ENCODE measurements around the gene DPP7. TPM values are rescaled to one million over a fixed set of nuclear protein-coding genes. Genes with fewer than 3 reads are reported as not detected.

Gene DPP7
- total and polyA plus RNA-seq, 2 experiments from 2014 or later: 206 to 544 TPM

GRCh38 chr9:137160054-137160425 is 45.5 kb upstream of the DPP7 start:
- peaks cover 10% of the 10 kb centered on the region for H3K4me1 ChIP-seq (ENCODE audit: insufficient read depth)
- 83% methylated on average over 15 of the region's 17 CpGs for WGBS (ENCODE audit: low lambda C conversion rate, missing lambda C conversion rate)
- no peaks in the 10 kb centered on the region for H3K36me3 ChIP-seq (replicated peaks; ENCODE audit: insufficient read depth, low read depth)
- H3K27me3 ChIP-seq: peaks cover 96% of the 10 kb centered on the region
- H4K20me1 ChIP-seq (ENCODE audit: insufficient read depth, poor library complexity, severe bottlenecking): no peaks in the 10 kb centered on the region
- no peak overlapping the region for H3K27ac ChIP-seq
- DNase-seq (ENCODE audit: low spot score): no peak
- TF ChIP-seq EZH2phosphoT487 (IDR thresholded peaks at IDR 0.05; ENCODE audit: low read depth, severe bottlenecking, unreplicated experiment) (no peak), EZH2 (IDR thresholded peaks at IDR 0.05; ENCODE audit: borderline replicate concordance) (no peak)
- TF ChIP-seq, protein P1, sequence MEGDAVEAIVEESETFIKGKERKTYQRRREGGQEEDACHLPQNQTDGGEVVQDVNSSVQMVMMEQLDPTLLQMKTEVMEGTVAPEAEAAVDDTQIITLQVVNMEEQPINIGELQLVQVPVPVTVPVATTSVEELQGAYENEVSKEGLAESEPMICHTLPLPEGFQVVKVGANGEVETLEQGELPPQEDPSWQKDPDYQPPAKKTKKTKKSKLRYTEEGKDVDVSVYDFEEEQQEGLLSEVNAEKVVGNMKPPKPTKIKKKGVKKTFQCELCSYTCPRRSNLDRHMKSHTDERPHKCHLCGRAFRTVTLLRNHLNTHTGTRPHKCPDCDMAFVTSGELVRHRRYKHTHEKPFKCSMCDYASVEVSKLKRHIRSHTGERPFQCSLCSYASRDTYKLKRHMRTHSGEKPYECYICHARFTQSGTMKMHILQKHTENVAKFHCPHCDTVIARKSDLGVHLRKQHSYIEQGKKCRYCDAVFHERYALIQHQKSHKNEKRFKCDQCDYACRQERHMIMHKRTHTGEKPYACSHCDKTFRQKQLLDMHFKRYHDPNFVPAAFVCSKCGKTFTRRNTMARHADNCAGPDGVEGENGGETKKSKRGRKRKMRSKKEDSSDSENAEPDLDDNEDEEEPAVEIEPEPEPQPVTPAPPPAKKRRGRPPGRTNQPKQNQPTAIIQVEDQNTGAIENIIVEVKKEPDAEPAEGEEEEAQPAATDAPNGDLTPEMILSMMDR (IDR thresholded peaks at IDR 0.05; ENCODE audit: poor library complexity): no peak
- H3K4me3 ChIP-seq: no peak overlapping the region
- no peaks in the 10 kb centered on the region for H3K9me3 ChIP-seq (ENCODE audit: low read depth)
- no peaks in the 10 kb centered on the region for H3K9me2 ChIP-seq (replicated peaks; ENCODE audit: insufficient read depth)
- H2AFZ ChIP-seq: no peak overlapping the region
- H3K4me2 ChIP-seq: no peak overlapping the region
- H3K79me2 ChIP-seq: no peaks in the 10 kb centered on the region

- Histone ChIP-seq H2AFZ (no peak overlapping the region), H3K27me3 (peaks cover 90% of the 10 kb centered on the region), H3K36me3 (replicated peaks; ENCODE audit: insufficient read depth, low read depth) (no peaks in the 10 kb centered on the region), H3K9me2 (replicated peaks; ENCODE audit: insufficient read depth) (no peaks in the 10 kb centered on the region), H3K4me1 (ENCODE audit: insufficient read depth) (peaks cover 10% of the 10 kb centered on the region), H3K9me3 (ENCODE audit: low read depth) (no peaks in the 10 kb centered on the region), H3K79me2 (no peaks in the 10 kb centered on the region), H3K4me2 (no peak overlapping the region), H3K4me3 (no peak overlapping the region), H4K20me1 (ENCODE audit: insufficient read depth, poor library complexity, severe bottlenecking) (no peaks in the 10 kb centered on the region), H3K27ac (no peak overlapping the region)
- DNase-seq (ENCODE audit: low spot score): no peak
- TF ChIP-seq EZH2 (IDR thresholded peaks at IDR 0.05; ENCODE audit: borderline replicate concordance) (no peak), EZH2phosphoT487 (IDR thresholded peaks at IDR 0.05; ENCODE audit: low read depth, severe bottlenecking, unreplicated experiment) (no peak)
- TF ChIP-seq, protein P1 (IDR thresholded peaks at IDR 0.05; ENCODE audit: poor library complexity): no peak
- 59% methylated on average over 14 of the region's 14 CpGs for WGBS (ENCODE audit: low lambda C conversion rate, missing lambda C conversion rate)
Measured at GRCh38 chr9:137159105-137160053, 44.8 kb upstream of the DPP7 start.

- Histone ChIP-seq H3K27me3 (peaks cover 83% of the 10 kb centered on the region), H3K36me3 (replicated peaks; ENCODE audit: insufficient read depth, low read depth) (no peaks in the 10 kb centered on the region), H3K4me1 (ENCODE audit: insufficient read depth) (peaks cover 10% of the 10 kb centered on the region), H3K9me2 (replicated peaks; ENCODE audit: insufficient read depth) (no peaks in the 10 kb centered on the region), H2AFZ (no peak overlapping the region), H3K9me3 (ENCODE audit: low read depth) (no peaks in the 10 kb centered on the region), H4K20me1 (ENCODE audit: insufficient read depth, poor library complexity, severe bottlenecking) (no peaks in the 10 kb centered on the region), H3K27ac (no peak overlapping the region), H3K4me2 (no peak overlapping the region), H3K4me3 (no peak overlapping the region), H3K79me2 (no peaks in the 10 kb centered on the region)
- WGBS (ENCODE audit: low lambda C conversion rate, missing lambda C conversion rate): 90% methylated on average over 3 of the region's 4 CpGs
- no peak for DNase-seq (ENCODE audit: low spot score)
- no peak for TF ChIP-seq EZH2phosphoT487 (IDR thresholded peaks at IDR 0.05; ENCODE audit: low read depth, severe bottlenecking, unreplicated experiment)
- no peak for TF ChIP-seq EZH2 (IDR thresholded peaks at IDR 0.05; ENCODE audit: borderline replicate concordance)
- TF ChIP-seq, protein P1 (IDR thresholded peaks at IDR 0.05; ENCODE audit: poor library complexity): no peak
Measured at GRCh38 chr9:137158625-137159024, 44.1 kb upstream of the DPP7 start.

All from hepatocyte (in vitro differentiated cells).